Activated T-cell treated with anti-CD3 and anti-CD28 coated beads for 24 hours (primary cell): ENCODE data around the gene MYORG.
A peak's percentile ranks its signal among the peaks of the same experiment; 100 is the strongest.

Experiments
- DNase-seq: peaks from one replicate; pipeline ENCODE4 v3.0.0-alpha.2; 2020; ENCODE audit warnings: low read depth

The MYORG gene

GRCh38 chr9:34384368-34385165 lies 7.9 kb upstream of the MYORG start:
- DNase-seq = no peak

DNA sequence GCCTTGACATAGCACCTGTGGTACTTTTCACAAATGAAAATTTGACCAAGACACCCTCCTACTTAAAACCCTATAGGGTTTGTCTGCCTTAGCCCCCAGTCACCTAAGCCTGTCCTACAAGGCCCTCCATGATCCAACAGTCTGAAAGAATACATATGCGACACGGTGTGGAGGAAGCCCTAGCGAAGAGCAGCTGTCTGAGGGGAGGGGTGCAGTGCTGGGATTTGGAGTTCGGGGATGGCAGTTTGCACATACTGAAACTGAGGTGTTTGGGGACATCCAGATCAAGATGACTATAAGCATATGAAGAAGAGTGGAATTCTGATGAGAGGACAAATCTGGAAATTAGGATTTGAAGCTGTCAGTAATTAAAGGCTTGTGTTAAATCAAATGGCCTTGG lies 7.2 kb upstream of the MYORG start:
- no peak for DNase-seq

- DNase-seq = no peak
These were observed 6.2 kb upstream of the MYORG start for GRCh38 chr9:34382879-34383278.

DNA sequence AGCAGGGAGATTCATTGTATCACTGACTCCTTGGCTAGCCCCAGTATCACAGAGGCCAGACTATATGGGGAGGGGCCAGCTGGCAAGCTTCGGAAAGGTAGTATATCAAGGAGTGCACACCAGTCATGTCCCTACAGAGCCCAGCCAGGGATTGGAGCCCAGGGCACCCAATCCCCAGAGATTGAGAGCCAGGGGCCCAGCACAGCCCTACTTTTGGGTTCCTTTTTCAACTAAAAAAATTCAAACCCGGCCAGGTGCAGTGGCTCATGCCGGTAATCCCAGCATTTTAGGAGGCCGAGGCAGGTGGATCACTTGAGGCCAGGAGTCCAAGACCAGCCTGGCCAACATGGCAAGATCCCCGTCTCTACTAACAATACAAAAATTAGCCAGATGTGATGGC lies 5.4 kb upstream of the MYORG start:
- DNase-seq = no peak

DNA sequence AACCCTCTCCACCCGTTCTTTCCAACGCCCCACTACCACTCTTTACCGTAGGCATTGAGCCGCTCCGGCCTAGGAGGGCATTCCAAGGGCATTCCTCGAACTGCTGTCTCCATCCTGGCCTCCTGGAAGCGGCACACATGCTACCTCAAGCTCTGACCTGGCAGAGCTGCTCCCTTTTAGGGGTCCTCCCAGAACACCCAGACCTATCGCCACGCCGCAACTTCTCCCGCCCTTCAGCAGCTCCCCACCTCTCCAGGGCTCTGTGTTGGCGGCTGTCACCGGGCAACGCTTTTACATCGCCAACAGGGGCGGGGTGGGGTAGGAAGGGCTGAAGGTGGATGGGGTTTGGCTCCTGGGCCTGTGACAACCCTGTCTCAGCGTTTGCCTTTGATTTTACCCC lies 4.6 kb upstream of the MYORG start:
- no peak for DNase-seq

- peak; percentile 64 for DNase-seq
These were observed 4.0 kb upstream of the MYORG start for GRCh38 chr9:34380511-34381315.

DNA sequence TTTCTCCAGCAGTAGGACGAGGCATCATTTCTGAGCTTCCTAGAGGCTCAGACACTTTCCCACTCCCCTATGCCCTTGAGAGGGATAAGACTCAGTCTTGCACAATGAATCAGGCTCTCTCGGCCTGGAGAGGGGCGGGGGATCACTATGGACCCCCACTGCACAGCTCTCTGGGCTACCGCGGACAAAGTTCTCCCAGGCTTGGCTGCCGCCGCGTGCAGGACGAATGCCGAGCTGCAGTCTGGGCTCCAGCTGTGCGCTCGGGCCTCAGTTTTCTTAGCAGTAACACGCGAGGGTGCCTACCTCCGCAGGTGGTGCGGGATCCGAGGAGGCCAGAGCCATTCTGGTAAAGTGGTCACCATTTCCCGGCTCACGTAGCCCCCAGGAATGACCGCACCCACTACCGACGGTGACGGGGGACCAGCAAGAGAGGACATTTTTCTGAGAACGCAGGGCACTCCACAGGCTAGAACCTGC lies 3.4 kb upstream of the MYORG start:
- no peak for DNase-seq

DNA sequence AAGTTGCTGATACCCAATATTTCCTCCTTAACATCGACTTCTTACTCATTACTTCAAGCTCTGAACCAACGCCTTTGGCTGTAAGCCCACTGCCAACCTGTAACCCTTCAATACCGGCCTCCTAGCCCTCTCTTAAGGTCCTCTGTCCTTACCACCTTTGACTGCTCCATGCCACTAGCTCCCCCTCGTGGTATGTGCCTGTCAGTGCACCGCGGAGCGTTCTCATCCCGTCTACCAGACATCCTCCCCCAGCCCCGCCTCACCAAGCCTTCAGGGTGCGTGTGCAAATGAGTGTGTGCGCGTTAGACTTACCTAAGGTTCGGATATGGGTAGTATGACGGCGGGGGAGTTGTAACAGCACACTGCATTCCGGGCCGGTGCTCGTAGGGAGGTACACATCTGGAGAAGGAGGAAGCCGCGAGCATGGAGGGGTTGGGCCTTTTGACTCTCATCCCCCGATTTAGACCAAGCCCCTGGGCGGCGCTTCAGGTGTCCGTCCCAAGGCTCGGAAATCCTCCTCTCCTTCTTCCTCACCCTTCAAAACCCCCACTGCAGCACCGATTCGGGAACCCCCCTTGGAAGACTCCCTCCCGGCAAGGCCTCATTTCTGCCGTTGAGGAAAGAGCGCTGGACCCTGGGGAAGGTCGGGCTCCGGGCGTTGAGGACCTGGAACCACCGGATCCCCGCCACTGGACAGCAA lies 2.8 kb upstream of the MYORG start:
- DNase-seq = peak; percentile 88

DNA sequence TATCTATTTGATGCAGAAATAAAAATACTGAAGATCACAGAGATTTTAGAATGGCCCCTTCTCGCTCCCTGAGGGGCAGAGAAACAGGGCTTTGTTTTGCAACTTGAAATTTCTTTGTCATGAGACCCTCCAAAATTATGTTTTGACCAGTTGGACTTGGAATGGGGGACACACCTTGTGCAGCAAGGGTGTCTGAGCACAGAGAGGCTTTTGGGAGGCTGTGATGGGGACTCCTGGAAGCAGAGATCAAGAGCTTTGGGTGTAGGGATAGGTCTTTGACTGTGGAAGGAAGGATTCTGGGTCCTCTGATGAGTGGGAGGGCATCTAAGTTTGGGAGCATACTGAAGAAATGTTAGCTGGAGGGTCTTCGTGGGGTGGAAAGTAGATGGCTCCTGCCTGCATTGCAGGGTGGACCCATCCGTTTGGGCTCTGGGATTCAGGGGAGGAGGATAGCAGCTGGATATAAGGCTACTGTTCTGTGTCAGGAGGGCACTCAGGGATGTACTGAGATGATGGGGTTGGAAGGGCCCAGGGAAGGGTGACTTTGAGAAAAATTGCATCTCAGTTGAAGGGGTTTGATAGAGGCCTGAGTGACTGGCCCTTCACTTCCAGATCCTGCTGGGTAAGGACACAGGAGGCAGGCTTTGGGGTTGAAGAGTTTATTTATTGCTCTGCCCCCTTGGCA lies 1.8 kb upstream of the MYORG start:
- no peak for DNase-seq

DNA sequence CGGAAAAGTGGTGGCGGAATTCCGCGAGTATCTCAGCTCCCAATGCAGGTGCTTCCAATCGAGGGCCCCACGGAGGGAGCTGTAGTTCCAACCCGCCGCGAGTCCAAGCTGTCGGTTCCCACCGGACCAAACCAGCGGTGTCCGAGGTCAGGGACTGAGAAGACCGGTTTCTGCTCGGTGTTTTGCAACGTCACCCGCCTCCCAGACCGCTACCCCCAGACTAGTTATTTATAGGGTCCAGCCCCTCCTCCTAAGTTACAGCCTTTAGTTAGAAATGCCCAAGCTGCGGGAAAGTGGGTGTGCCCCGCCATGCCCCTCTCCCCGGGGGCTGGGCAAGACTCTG lies 677 bp upstream of the MYORG start:
- no peak for DNase-seq

- DNase-seq = no peak
These were observed 650 bp downstream of the MYORG start for GRCh38 chr9:34375901-34376595.

- DNase-seq = no peak
These were observed 1.7 kb downstream of the MYORG start for GRCh38 chr9:34374905-34375552.

DNA sequence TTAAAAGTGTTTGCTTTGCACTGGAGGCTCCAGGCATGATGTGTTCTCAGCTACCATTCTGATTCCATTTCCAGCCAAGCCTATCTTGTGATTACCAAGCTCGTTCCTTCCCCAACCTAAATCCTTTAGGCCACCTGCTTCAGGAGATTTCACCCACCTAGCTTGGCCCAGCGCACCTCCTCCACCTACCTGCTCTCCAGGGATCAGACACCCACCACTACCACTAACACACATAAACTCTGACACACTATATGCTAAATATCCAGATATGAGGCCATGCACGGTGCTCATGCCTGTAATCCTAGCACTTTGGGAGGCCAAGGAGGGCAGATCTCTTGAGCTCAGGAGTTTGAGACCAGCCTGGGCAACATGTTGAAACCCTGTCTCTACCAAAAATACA lies 2.4 kb downstream of the MYORG start:
- DNase-seq = no peak

GRCh38 chr9:34373749-34374148 lies 2.9 kb downstream of the MYORG start:
- no peak for DNase-seq

GRCh38 chr9:34372467-34373011 lies 4.2 kb downstream of the MYORG start:
- DNase-seq = no peak

GRCh38 chr9:34371886-34372466 lies 4.7 kb downstream of the MYORG start:
- DNase-seq = no peak

DNA sequence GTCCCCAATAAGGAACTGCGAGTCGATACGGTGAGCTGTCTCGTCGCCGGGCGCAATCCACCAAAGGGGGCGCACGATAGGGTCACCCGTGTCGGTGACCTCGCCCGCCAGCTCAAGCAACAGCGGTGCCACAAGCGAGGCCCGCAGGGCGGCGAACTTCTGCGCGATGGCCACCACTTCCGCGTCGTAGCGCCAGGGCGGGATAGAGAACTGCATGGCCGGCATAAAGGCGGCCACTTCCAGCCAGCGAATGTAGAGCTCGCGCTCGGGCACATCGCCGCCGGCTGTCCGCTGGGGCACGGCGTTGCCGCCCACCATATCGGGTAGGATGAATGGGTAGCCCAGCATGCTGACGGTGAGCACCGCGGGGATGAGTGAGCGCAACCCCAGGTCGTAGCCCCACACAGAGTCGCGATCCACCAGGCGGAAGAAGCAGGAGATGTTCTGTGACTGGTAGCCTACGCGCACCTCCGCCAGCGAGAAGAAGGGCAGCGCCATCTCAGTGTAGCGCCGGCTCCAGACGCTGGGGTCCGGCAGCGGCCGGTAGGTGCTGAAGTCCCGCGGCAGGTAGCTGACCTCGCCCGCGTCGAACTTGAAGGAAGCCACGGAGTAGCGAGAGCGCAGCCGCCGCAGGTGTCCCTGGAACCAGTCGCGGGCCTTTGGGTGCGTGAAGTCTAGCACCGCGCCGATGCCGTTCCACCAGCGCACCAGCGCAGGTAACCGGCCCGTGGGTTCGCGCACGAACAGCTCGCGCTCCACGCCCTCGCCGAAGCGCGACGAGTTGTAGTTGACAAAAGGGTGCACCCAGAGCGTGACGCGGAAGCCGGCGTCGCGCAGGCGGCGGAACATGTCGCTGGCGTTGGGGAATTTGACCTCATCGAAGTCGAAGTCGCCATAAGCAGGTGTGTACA lies 5.5 kb downstream of the MYORG start:
- no peak for DNase-seq

GRCh38 chr9:34370335-34370969 lies 6.2 kb downstream of the MYORG start:
- no peak for DNase-seq

DNA sequence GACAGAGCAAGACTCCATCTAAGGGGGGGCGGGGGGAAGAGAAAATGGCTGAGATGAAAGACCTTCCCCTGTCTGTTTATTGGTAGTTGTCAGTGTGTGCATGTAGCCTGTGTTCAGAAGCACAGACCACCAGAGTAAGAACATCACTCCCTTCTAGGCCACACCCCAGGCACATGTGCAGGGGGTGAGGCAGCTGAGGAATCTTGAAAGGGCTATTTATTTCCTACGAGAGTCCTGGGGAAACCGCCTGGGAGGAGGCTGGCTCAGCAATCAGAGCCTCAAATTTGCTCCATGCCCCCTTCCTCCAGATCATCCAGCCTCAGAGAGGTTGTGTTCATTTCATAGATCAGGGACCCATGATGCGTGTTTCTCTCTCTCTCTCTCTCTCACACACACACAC lies 7.1 kb downstream of the MYORG start:
- no peak for DNase-seq
